HG02981 (cell line): ENCODE results near the gene PRDM16.

Source experiments
- ATAC-seq: cut with Tn5 transposase; IDR thresholded peaks from one replicate; pipeline ENCODE4 v1.9.1; 2021; ENCODE audit warnings: mild to moderate bottlenecking, moderate library complexity; ENCODE audit not compliant: unreplicated experiment

Gene PRDM16

GRCh38 chr1:3327389-3327702, 258.3 kb downstream of the PRDM16 start:
- ATAC-seq: no peak

GRCh38 chr1:3327936-3328590, 259.1 kb downstream of the PRDM16 start:
- no peak for ATAC-seq

GRCh38 chr1:3329640-3330281, 260.8 kb downstream of the PRDM16 start:
- ATAC-seq: no peak

GRCh38 chr1:3330771-3331245, 261.8 kb downstream of the PRDM16 start:
- ATAC-seq: no peak

GRCh38 chr1:3331564-3331963, 262.6 kb downstream of the PRDM16 start:
- no peak for ATAC-seq

- ATAC-seq: no peak
These were observed 263.0 kb downstream of the PRDM16 start for GRCh38 chr1:3332043-3332442.

GRCh38 chr1:3332662-3333061, 263.7 kb downstream of the PRDM16 start:
- no peak for ATAC-seq

- ATAC-seq: no peak
These were observed 264.9 kb downstream of the PRDM16 start for GRCh38 chr1:3333903-3334302.

GRCh38 chr1:3334366-3334765, 265.4 kb downstream of the PRDM16 start:
- no peak for ATAC-seq

GRCh38 chr1:3335754-3336640, 267.0 kb downstream of the PRDM16 start:
- ATAC-seq: no peak

- no peak for ATAC-seq
These were observed 267.9 kb downstream of the PRDM16 start for GRCh38 chr1:3336641-3337630.

- ATAC-seq: no peak
These were observed 269.1 kb downstream of the PRDM16 start for GRCh38 chr1:3337798-3338724.

GRCh38 chr1:3338725-3339070, 269.7 kb downstream of the PRDM16 start:
- ATAC-seq: no peak

- no peak for ATAC-seq
These were observed 270.9 kb downstream of the PRDM16 start for GRCh38 chr1:3339856-3340255.

GRCh38 chr1:3340548-3341235, 271.7 kb downstream of the PRDM16 start:
- ATAC-seq: no peak

- ATAC-seq: no peak
These were observed 272.4 kb downstream of the PRDM16 start for GRCh38 chr1:3341236-3341994.

- ATAC-seq: no peak
These were observed 274.0 kb downstream of the PRDM16 start for GRCh38 chr1:3342960-3343359.

- ATAC-seq: no peak
These were observed 275.4 kb downstream of the PRDM16 start for GRCh38 chr1:3344395-3344794.
